BE2C (cell line): Measurements from ENCODE around the gene MED20.

Experiments used
- DNase-seq: peaks from one replicate; pipeline ENCODE4 v3.0.0-alpha.2; 2020
- H3K27me3 ChIP-seq: fragments of 250-450 bp; sonication (Bioruptor Pico); 2 replicates; pipeline ENCODE4 v1.5.1; 2020; ENCODE audit warnings: mild to moderate bottlenecking
- H3K36me3 ChIP-seq: fragments of 250-450 bp; sonication (Bioruptor Pico); 2 replicates; pipeline ENCODE4 v1.5.1; 2020; ENCODE audit warnings: mild to moderate bottlenecking
- H3K4me1 ChIP-seq: fragments of 250-450 bp; sonication (Bioruptor Pico); 2 replicates; pipeline ENCODE4 v1.5.1; 2020
- H3K4me3 ChIP-seq: 2 replicates; pipeline ENCODE4 v1.5.1; 2011; ENCODE audit warnings: low read depth, low read length
- H3K9me3 ChIP-seq: fragments of 250-450 bp; sonication (Bioruptor Pico); 2 replicates; pipeline ENCODE4 v1.5.1; 2020
- CTCF ChIP-seq: IDR thresholded peaks from 2 replicates; pipeline ENCODE4 v1.5.1; 2012; ENCODE audit warnings: mild to moderate bottlenecking, low read depth, low read length

The MED20 gene

GRCh38 chr6:41877051-41877680 is 43.8 kb downstream of the MED20 start:
- Histone ChIP-seq H3K4me1 (no peaks in the 10 kb centered on the region), H3K36me3 (no peaks in the 10 kb centered on the region), H3K9me3 (no peaks in the 10 kb centered on the region; the same call in 1 of the 2 replicates), H3K4me3 (no peak overlapping the region), H3K27me3 (no peaks in the 10 kb centered on the region)
- no peak for DNase-seq
- no peak for TF ChIP-seq CTCF

- no peaks in the 10 kb centered on the region for H3K36me3 ChIP-seq
- no peaks in the 10 kb centered on the region for H3K4me1 ChIP-seq
- no peaks in the 10 kb centered on the region; the same call in 1 of the 2 replicates for H3K9me3 ChIP-seq
- TF ChIP-seq CTCF = no peak
- H3K4me3 ChIP-seq = no peak overlapping the region
- no peak for DNase-seq
- H3K27me3 ChIP-seq = no peaks in the 10 kb centered on the region
These were observed 46.2 kb downstream of the MED20 start for GRCh38 chr6:41874741-41875140.

GRCh38 chr6:41872147-41872546 is 48.8 kb downstream of the MED20 start:
- Histone ChIP-seq H3K4me3 (no peak overlapping the region), H3K27me3 (no peaks in the 10 kb centered on the region), H3K9me3 (no peaks in the 10 kb centered on the region), H3K4me1 (no peaks in the 10 kb centered on the region), H3K36me3 (no peaks in the 10 kb centered on the region)
- no peak for TF ChIP-seq CTCF
- no peak for DNase-seq

- H3K36me3 ChIP-seq = no peaks in the 10 kb centered on the region
- no peak overlapping the region for H3K4me3 ChIP-seq
- no peak for DNase-seq
- no peak for TF ChIP-seq CTCF
- H3K9me3 ChIP-seq = no peaks in the 10 kb centered on the region
- no peaks in the 10 kb centered on the region for H3K4me1 ChIP-seq
- no peaks in the 10 kb centered on the region for H3K27me3 ChIP-seq
These were observed 49.2 kb downstream of the MED20 start for GRCh38 chr6:41871691-41872090.

GRCh38 chr6:41859356-41859755 is 61.6 kb downstream of the MED20 start:
- Histone ChIP-seq H3K9me3 (no peaks in the 10 kb centered on the region), H3K27me3 (no peaks in the 10 kb centered on the region), H3K36me3 (no peaks in the 10 kb centered on the region), H3K4me3 (no peak overlapping the region), H3K4me1 (no peaks in the 10 kb centered on the region)
- DNase-seq = no peak
- no peak for TF ChIP-seq CTCF

GRCh38 chr6:41858703-41859102 is 62.2 kb downstream of the MED20 start:
- Histone ChIP-seq H3K4me1 (no peaks in the 10 kb centered on the region), H3K27me3 (no peaks in the 10 kb centered on the region), H3K4me3 (no peak overlapping the region), H3K9me3 (no peaks in the 10 kb centered on the region), H3K36me3 (no peaks in the 10 kb centered on the region)
- no peak for DNase-seq
- TF ChIP-seq CTCF = no peak
